Endothelial cell of umbilical vein (primary cell): ENCODE measurements around the gene SLC35D1. TPM values are rescaled to one million over a fixed set of nuclear protein-coding genes. Genes with fewer than 3 reads are reported as not detected.

Experiments
- BruUV-seq: library from RNA; stranded (reverse); fragments of 400-500 nt; replicated peaks from 2 replicates; lab custom pipeline; 2021; lab: Mats Ljungman, UMichigan
- CTCF ChIA-PET: fragments of 300-600, 350-600 bp; sonication (Branson Sonifier 250); formaldehyde crosslinking; loops from one replicate; lab custom pipeline; 2021; ENCODE audit warnings: antibody characterized with exemption, inconsistent platforms; lab: Charles Lee
- POLR2A ChIA-PET: fragments of 300-600, 350-600 bp; sonication (Branson Sonifier 250); formaldehyde crosslinking; loops from one replicate; lab custom pipeline; 2021; ENCODE audit warnings: antibody characterized with exemption, inconsistent platforms; lab: Charles Lee
- DNase-seq: peaks from one replicate; pipeline ENCODE4 v3.0.0-alpha.2; 2011; ENCODE audit warnings: low read depth, low spot score
- FAIRE-seq: peaks from 2 replicates; lab custom pipeline; 2011; peaks lifted over from hg19 to GRCh38; lab: Jason Lieb, UNC
- H2AFZ ChIP-seq: 2 replicates; pipeline ENCODE4 v1.6.0; 2012; ENCODE audit warnings: low read depth, low read length, control low read depth, inconsistent platforms
- H3K27ac ChIP-seq: 2 replicates; pipeline ENCODE4 v1.5.1; 2011; ENCODE audit warnings: low read depth, mild to moderate bottlenecking, control low read depth, low read length, moderate library complexity; ENCODE audit not compliant: insufficient read depth
- H3K27me3 ChIP-seq, 2 experiments: 2 replicates each; pipeline versions ENCODE4 v1.6.0 to v1.6.1; 2011; ENCODE audit warnings: low read length in 2 of 2, mixed read lengths in 1 of 2; ENCODE audit not compliant: control insufficient read depth in 2 of 2, insufficient read depth in 2 of 2
- H3K36me3 ChIP-seq, 2 experiments: 2 replicates in 1 of 2; 3 replicates in 1 of 2; pipeline ENCODE4 v1.5.1; 2011; ENCODE audit warnings: low read length in 2 of 2, mild to moderate bottlenecking in 1 of 2, moderate library complexity in 1 of 2; ENCODE audit not compliant: control insufficient read depth in 2 of 2, insufficient read depth in 2 of 2; ENCODE audit errors: extremely low read depth in 1 of 2
- H3K4me1 ChIP-seq: 3 replicates; pipeline ENCODE4 v1.5.1; 2011; ENCODE audit warnings: mild to moderate bottlenecking, low read length; ENCODE audit not compliant: control insufficient read depth, insufficient read depth; ENCODE audit errors: extremely low read depth
- H3K4me2 ChIP-seq: 2 replicates; pipeline ENCODE4 v1.6.1; 2011; ENCODE audit warnings: low read length, control low read depth, mixed read lengths; ENCODE audit not compliant: insufficient read depth
- H3K4me3 ChIP-seq, 3 experiments: fragments of 200-600 bp in 1 of 3; sonication (generic), shearing (Covaris generic) in 1 of 3; replicated peaks in 1 of 3; 2 replicates each; pipeline ENCODE4 v1.5.1; 2011 to 2016; ENCODE audit warnings: control low read depth in 3 of 3, low read length in 3 of 3, mild to moderate bottlenecking in 2 of 3, inconsistent platforms in 1 of 3, low read depth in 1 of 3, moderate library complexity in 1 of 3; ENCODE audit not compliant: insufficient read depth in 1 of 3
- H3K79me2 ChIP-seq: 2 replicates; pipeline ENCODE4 v1.6.0; 2012; ENCODE audit warnings: low read length, inconsistent platforms; ENCODE audit not compliant: control insufficient read depth, insufficient read depth
- H3K9ac ChIP-seq: replicated peaks from 2 replicates; pipeline ENCODE3; 2011; ENCODE audit warnings: low read length, control low read depth; ENCODE audit not compliant: insufficient read depth; ENCODE audit errors: extremely low read depth
- H3K9me1 ChIP-seq: replicated peaks from 3 replicates; pipeline ENCODE4 v1.6.0; 2011; ENCODE audit warnings: mild to moderate bottlenecking, low read length; ENCODE audit not compliant: control insufficient read depth, insufficient read depth; ENCODE audit errors: extremely low read depth
- H3K9me3 ChIP-seq: replicated peaks from 2 replicates; pipeline ENCODE4 v1.5.1; 2012; ENCODE audit warnings: low read length, inconsistent platforms; ENCODE audit not compliant: control insufficient read depth, insufficient read depth
- H4K20me1 ChIP-seq: replicated peaks from 2 replicates; pipeline ENCODE3; 2011; ENCODE audit warnings: mild to moderate bottlenecking, low read length; ENCODE audit not compliant: control insufficient read depth, insufficient read depth; ENCODE audit errors: extremely low read depth
- CTCF ChIP-seq, 2 donors: IDR thresholded peaks; 1 replicate in 1 of 2; 2 replicates in 1 of 2; pipeline ENCODE4 v1.5.1; 2011; ENCODE audit warnings: low read length in 2 of 2, mild to moderate bottlenecking in 2 of 2, moderate library complexity in 2 of 2, control low read depth in 1 of 2, inconsistent platforms in 1 of 2, low read depth in 1 of 2; ENCODE audit not compliant: insufficient read depth in 1 of 2; ENCODE audit errors: extremely low read depth in 1 of 2
- EZH2 ChIP-seq: IDR thresholded peaks from 2 replicates; pipeline ENCODE4 v1.6.1; 2012; ENCODE audit warnings: borderline replicate concordance, low read depth, mild to moderate bottlenecking, moderate library complexity, low read length, inconsistent platforms; ENCODE audit not compliant: severe bottlenecking
- FOS ChIP-seq: IDR thresholded peaks from 2 replicates; pipeline ENCODE4 v1.6.1; 2011; ENCODE audit warnings: mild to moderate bottlenecking, low read length, moderate library complexity, borderline replicate concordance; ENCODE audit not compliant: insufficient read depth
- GATA2 ChIP-seq: IDR thresholded peaks from 2 replicates; pipeline ENCODE4 v1.7.0; 2011; ENCODE audit warnings: low read depth, mild to moderate bottlenecking, moderate library complexity, mixed read lengths, low read length; ENCODE audit not compliant: insufficient read length, insufficient read depth
- JUN ChIP-seq: IDR thresholded peaks from 2 replicates; pipeline ENCODE4 v1.6.1; 2011; ENCODE audit warnings: borderline replicate concordance, low read depth; ENCODE audit not compliant: insufficient read length, insufficient read depth
- MAX ChIP-seq: IDR thresholded peaks from 2 replicates; pipeline ENCODE4 v1.6.1; 2011; ENCODE audit not compliant: insufficient read depth, insufficient read length
- MYC ChIP-seq: IDR thresholded peaks from one replicate; pipeline ENCODE4 v1.6.1; 2011; ENCODE audit warnings: mild to moderate bottlenecking, low read depth, low read length
- POLR2A ChIP-seq: IDR thresholded peaks from 2 replicates; pipeline ENCODE4 v1.6.1; 2012; ENCODE audit warnings: low read depth, mild to moderate bottlenecking, control low read depth, low read length
- POLR2AphosphoS5 ChIP-seq: IDR thresholded peaks from 2 replicates; pipeline ENCODE4 v1.6.1; 2012; ENCODE audit warnings: low read depth, mild to moderate bottlenecking, control low read depth, low read length, moderate library complexity; ENCODE audit not compliant: insufficient read depth
- dilution Hi-C: fragments of 300-500 bp; cut with MboI; formaldehyde crosslinking; loops from one replicate; pipeline ENCODE4 v1.15.0; 2019; ENCODE audit warnings: low sequenced_read_pairs; ENCODE audit not compliant: extremely low pct_ligation_motif_present
- intact Hi-C: fragments of 100-400 bp; cut with micrococcal nuclease; formaldehyde crosslinking; loops from one replicate; pipeline ENCODE4 v1.10.0; 2022
- polyA plus RNA-seq, 4 experiments: library from polyadenylated mRNA; depleted of rRNA in 3 of 4; stranded (reverse) in 3 of 4; unstranded in 1 of 4; fragments of >200 nt; gene quantifications; 2 replicates each; pipeline versions ENCODE4 v1.2.1 to v1.2.3, GENCODE V29; 2011 to 2012; ENCODE audit warnings: missing spikeins in 1 of 4
- total RNA-seq: library from RNA; stranded (reverse); gene quantifications from 2 replicates; pipeline ENCODE4 v1.2.3, GENCODE V29; 2021

The SLC35D1 gene
- total and polyA plus RNA-seq, 2 donors (not counting 3 experiments of a cell fraction or from before 2014, with no cell fraction given) = 3.5 to 6.6 TPM

- Histone ChIP-seq H3K9me3 (no peaks in the 10 kb centered on the region), H3K79me2 (no peaks in the 10 kb centered on the region), H3K9ac (no peak overlapping the region), H3K4me1 (no peaks in the 10 kb centered on the region), H3K4me3 (no peak overlapping the region), H4K20me1 (no peaks in the 10 kb centered on the region), H3K27ac (no peak overlapping the region), H3K36me3 (peaks cover 0 to 2% of the 10 kb centered on the region in 2 experiments), H3K9me1 (no peaks in the 10 kb centered on the region), H2AFZ (no peak overlapping the region), H3K27me3 (no peaks in the 10 kb centered on the region), H3K4me2 (no peak overlapping the region)
- no peak for DNase-seq
- dilution Hi-C loops (no loop called here), intact Hi-C loops (loop anchor here (5.0 kb wide), 2 partner anchors 233 to 502 kb away; no protein-coding TSS in a partner anchor)
- TF ChIP-seq EZH2 = no peak
- no peak for TF ChIP-seq JUN
- TF ChIP-seq CTCF (IDR thresholded peaks at IDR 0.05; ENCODE audit: extremely low read depth in 1 of 2, insufficient read depth in 1 of 2, low read depth in 1 of 2, low read length in 2 of 2) = no peak
- no peak for TF ChIP-seq POLR2A
- no peak for TF ChIP-seq FOS
- TF ChIP-seq MAX = no peak
- TF ChIP-seq POLR2AphosphoS5 = no peak
- TF ChIP-seq MYC = no peak
- TF ChIP-seq GATA2 = no peak
- no peak for FAIRE-seq
- ChIA-PET CTCF (interaction anchor here (1.0 to 5.2 kb wide), 3 partner anchors 19 to 150 kb away, joined by 3 to 40 read pairs (median 3); no protein-coding TSS in a partner anchor), POLR2A (no interaction called here)
- no TSS peak for BruUV-seq
Measured at GRCh38 chr1:66999640-67000400, 54.1 kb downstream of the SLC35D1 start.
